GM18511 (cell line): ENCODE results near the gene OAF.

Experiments used
- ATAC-seq: cut with Tn5 transposase; IDR thresholded peaks from one replicate; pipeline ENCODE4 v1.9.1; 2021; ENCODE audit warnings: mild to moderate bottlenecking, moderate library complexity; ENCODE audit not compliant: unreplicated experiment

The OAF gene

DNA sequence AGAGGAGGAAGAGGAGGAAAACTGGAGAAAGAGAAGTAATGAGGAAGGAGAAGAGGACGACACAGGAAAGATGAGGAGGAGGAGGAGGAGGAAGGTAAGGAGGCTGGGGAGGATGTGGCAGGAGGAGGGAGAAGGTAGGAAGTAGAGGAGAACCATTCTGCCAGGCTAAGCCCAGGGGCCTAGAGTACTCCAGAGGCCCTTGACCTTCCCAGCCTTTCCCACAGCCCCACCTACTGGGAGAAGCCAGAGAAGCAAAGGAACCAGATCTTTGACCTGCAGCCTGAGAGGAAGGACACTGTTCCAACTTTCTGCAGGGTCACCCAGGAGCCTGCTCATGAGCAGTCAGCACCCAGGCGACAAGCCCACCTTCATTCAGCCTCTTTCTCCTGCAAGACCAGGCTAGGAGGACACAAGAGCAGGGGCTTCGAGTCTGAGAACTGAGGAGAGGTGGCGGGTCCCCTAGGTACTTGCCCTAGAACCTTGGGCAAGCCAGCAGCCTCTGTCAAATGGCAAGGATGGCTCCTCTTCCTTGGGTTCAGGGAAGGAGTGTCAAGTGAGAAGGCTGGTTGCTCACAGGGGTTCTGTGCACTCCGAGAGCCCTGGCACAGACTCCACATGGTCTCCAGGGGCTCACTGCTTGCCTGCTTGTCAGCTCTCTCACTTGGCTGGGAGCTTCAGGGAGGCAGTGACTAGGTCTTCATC, 27.9 kb upstream of the OAF start:
- no peak for ATAC-seq

DNA sequence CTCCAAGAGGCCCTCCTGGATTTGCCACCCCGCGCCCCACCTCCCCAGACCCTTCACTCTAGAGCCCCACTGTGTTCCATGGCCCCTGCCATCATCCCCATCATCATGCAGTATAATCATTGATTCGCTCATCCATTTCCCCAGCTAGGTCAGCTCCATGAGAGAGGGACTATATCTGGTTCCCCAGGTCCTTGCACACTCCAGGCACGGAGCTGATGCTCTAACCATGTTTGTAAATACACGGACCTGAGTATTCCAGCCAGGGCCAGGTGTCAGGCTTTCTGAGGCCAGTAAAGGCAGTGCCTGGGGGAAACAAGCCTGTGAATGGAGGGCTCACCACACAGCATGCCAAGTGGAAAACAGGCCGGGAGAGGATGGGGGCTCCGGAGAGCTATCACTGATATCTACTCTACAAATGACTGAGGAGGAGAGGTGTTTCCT, 27.1 kb upstream of the OAF start:
- ATAC-seq = no peak

DNA sequence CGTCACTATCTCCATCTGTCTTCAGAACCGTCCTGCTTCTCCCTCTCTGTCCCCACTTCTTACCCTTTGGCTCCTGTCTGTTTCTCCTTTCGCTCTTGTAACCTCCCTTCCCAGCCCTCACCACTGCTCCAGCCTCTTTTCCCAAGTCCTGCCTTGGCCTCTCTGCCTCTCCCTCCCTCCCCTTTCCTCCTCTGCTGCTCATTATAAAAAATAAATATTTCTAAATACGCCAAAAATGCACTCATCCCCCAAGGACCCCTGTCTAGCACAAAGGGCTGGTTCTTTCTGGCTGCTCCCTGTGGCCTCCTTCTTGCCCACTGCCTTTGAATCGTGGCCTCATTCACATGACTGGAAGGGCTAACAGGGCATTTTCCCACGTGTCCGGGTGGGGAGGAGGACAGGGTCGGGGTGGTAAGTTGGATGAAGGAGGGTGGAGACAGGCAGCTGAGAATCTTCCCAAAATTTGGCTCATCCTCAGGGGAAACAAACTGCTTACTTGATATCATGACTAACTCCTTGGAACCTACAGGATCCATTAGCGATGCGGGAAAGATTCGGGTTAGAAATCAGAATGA, 26.4 kb upstream of the OAF start:
- ATAC-seq = no peak

DNA sequence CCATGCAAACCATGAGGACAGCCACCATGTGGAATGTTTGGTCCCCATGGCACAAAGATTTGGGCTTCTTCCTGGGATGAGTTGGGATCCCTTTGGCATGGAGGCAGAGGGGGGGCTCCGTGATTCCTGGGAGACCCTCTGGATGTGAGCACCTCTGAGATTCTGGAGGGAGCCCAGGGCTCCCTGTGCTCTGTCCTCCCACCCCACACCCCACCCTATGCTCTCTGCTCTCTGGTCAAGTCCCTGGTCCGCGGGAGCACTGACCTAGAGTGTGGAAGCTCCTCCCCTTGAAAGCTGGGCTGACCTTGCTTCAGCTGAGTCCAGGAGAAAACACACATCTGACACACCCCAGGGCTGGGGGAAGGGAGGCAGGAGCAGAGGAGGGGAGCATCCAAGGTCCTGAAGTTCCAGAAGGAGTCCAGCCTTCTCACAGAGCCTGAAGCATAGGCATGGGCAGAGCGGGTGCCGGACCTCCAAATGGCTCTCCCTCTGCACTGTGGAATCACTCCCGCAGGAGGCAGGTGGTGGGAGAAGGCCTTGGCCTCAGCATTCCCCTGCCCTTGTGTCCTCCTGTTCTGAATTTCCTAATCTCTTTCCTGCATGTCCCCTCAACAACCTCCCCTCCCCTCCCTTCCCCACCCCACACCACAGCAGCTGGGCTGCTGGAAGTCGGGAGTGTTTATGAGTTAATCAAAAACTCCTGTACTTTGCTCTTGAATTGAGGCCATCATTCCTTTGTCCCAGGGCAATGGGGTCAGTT, 25.7 kb upstream of the OAF start:
- ATAC-seq = no peak

DNA sequence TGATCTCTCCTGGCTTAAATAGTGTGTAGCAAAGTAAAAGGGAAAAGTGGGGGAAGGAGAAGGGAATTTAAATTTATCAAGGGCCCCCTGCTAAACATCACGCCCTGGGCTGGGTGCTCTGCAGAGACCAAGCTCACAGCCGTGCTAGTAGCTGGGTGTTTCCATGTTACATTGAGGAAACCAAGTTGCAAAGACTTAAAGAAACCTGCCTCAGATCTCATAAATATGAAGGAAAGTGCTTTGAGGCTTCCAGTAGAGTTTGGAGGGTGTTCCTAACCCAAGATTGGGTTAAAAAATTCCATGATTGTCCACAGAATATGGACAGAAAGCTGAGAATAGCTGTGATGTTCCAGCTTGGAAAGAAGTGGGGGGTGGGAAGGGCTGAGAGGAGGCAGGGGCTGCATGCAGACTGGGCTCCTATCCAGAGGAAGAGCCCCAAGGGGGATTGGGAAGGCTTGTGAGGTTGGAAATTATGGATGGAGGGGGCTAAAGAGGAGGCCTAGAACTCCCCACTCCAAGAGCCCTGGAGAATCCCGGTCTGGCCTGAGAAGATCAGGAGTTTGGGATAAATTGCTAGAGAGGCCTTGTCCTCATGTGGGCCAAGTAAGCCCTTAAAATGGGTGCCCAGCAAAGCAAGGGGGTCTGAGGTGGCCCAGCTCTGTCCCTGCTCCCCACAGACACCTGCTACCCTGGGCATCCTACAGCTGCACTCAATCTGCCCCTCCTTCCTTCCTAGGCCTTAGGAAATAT, 25.0 kb upstream of the OAF start:
- no peak for ATAC-seq

DNA sequence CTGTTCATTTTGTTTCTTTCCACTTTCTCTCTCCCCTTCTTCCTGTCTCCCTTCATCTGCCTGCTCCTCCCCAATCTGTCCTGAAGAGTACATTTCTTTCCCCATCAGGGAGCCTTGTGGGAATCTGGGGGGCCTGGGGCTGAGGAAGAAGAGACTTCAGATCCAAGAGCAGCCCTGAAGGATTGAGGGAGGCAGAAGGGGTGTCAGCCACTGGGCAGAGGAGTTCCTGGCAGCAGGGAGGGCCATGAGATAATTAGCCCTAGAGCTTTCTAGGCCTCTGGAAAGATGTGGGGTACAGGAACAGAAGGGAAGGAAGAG, 24.4 kb upstream of the OAF start:
- no peak for ATAC-seq

DNA sequence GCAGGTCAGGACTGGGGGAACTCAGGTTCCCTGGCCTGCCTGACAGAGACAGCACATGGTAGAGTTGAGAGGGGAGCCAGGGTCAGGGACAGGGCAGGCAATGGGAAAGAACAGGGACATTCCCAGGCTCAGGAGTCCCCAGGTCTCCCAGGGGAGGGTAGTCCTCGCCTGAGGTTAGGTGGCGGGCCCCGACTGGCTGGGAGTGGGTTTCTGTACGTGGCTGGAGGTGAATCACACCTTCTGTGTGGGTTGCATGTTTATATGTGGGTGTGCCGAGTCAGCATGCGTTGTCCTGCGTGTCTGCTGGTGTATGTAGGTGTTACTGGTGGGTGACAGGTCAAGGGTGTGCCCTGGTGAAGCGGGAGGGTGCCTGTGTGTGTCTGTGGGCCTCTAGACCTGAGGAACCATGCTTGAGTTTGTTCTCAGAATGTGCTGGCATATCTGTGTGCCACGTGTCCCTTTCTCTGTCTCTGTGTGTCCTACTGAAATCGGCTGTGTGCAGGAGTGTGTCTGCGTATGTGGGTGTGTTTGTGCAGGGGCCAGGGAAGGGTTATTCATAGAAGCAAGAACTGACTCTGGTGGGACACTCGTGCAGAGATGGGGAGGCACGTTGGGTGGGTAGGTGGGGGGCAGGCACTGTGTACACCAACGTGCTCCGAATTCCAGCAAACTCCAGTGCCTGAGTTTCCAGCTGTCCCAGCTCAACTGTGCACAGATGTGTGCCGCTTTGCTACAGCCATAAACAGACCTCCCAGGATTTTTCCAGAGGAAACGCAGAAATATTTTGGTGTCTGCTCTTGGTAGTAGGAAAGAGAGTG, 23.8 kb upstream of the OAF start:
- peak; percentile 57 for ATAC-seq

DNA sequence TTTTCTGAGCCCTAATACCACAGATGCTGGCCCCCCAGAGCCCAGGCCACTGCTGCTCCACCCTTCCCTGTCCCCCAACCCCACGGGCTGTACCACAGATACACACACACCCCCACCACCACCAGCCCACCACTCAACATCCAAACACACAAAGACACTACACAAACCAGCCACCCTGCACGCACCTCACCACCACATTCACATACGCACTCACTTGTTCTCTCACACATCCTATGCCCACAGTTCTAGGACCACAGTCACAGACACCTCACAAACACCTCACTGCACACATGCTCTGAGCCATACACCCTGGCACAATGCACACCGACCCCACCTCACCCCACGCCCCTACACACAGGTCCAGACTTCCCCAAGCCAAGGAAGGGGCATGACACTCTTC, 22.5 kb upstream of the OAF start:
- ATAC-seq = no peak

DNA sequence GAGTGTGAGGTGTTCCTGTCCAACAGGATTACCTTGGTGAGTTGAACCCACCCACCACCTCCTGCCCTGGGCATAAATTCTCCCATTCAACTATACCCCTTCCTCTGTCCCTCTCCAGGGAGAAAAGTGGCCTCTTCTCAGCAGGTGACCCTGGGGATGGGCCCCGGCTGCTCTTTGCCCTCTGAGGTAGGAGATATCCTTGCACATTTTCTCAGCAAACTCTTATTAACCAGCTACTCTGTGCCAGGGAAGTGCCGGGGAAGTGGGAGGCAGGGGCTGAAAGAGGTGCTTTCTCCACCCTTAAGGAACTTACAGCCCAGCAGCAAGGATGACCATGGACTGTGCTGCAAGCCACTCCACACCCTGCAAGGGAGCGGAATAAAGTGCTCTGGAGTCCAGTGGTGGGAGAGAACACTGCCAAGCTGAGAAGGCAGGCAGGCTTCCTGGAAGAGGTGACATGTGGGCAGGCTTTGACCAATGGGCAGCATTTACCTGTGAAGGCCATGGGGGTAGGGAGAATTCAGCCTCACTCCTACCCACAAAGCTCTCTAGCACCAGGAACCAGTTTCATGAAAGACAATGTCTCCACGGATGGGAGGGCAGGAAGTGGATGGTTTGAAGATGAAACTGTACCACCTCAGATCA, 21.9 kb upstream of the OAF start:
- no peak for ATAC-seq

DNA sequence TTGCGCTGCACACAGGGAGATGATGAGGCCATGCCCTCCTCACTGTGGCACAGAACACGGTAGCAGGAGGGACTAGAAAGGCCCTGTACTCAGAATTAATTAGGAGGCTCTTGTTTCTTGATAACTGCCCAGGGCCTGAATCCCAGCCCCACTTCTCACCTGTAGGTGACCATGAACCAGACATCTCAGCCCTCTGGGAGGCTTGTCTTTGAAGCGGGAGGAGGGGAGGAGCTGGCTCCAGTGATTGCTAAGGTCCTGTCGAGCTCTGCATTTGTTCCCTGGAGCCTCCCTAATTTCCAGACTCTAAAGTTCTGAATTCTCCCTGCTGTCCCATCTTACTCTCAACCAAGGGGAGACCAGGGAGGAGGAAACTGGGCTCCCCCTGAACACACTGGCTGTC, 19.8 kb upstream of the OAF start:
- ATAC-seq = no peak

DNA sequence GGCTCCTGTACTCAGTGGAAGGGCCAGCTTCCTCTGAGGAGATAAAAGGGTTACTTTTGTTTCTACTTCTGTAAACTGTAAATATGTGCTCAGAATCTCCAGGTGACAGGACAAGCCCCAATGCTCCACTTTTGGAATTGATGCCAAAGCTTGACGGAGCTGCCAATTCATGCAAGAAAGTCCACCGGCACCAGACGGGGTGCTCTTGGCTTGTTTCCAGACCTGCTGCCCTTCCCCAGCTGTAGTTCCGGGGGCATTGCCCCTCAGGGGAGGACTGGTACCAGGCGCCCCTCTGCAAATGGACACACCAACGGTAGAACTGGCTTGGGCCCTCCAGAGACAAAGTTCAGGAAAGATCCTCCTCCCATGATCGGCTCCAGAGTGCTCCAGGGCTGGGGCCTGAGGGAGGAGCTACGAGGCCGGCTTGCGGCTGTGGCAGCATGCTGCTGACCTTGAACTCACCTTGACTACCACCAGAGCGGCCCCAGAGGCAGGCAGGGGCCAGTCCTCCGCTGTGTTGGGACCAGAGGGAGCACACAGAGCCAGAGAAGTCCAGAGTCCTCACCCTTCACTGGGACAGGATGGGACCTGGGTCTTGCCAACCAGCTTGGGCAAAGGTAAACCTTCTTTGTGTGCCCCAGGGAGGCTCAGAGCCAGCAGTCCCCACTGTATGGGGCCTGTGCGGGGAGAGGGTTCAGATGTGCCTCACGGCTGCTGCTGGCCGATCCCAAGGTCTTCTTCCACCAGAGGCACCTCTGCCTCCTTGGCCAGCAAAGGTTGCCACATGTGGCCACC, 17.8 kb upstream of the OAF start:
- no peak for ATAC-seq

DNA sequence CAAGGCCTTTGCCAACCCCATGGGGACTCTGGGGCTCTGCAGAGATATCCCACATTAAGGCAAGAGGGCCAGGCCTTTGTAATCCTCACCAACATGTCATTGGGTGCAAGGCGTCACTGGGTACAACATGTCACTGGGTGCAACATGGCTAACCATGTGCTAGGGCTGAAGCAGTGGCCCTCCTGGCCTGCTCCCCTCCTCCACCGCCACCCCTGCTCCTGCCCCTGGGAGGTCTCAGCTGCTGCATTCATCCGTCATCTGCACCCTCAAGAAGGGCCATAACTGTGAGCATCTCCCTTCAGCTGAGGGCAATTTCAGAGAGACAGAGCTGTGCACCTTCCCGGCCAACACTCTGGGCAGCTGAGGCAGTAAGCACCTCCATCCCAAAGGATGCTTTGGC, 16.7 kb upstream of the OAF start:
- ATAC-seq = no peak

DNA sequence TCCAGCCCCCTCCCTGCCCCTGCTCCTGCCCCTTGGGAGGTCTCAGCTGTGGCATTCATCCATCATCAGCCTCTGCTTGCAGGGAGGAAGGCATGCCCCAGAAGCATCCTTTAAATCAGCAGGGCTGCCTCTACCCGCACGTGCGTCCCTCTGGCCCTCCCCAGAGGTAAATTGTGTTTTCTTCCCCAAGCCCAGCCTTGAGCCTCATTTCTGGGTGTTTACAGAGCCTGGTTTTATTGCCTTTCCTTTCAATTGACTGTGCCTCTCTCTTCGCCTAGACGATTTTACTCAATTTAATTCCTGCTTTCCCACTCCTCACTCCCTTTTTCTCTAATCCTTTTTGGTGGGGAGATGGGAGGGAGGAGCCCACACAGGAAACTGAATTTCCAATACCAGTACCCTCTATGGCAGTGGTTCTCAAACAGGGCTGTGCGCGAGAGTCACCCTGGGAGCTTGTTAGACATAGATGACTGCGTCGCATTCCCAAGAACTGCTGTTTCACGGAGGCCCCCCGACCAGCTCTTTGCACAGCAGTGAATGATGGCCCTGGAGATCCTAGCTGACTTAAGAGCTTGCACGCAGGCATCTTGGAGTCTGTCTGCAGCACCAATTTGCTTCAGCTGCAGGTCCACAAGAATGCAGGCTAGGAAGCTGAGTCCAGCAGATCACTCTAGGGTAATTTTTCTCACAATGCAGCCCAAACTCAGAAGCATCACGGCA, 15.1 kb upstream of the OAF start:
- ATAC-seq = no peak

DNA sequence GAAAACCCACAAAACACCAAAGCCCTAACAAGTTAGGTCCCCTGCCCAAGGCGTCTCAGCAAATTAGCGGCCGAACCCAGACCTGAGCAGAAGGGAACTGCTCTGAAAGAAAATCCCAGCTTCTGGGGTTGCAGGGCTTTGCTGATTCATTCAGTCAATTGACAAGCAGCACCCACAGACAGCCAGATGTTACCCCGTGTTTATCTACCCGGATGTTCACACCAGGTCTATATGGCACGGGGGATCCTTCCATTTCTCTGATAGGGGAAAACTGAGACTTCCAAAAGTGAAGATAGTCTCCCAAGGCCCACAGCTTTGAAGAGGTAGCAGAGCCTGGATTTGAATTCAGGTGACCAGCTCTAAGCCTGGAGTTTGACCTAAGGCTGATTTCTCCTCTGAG, 14.0 kb upstream of the OAF start:
- ATAC-seq = no peak

DNA sequence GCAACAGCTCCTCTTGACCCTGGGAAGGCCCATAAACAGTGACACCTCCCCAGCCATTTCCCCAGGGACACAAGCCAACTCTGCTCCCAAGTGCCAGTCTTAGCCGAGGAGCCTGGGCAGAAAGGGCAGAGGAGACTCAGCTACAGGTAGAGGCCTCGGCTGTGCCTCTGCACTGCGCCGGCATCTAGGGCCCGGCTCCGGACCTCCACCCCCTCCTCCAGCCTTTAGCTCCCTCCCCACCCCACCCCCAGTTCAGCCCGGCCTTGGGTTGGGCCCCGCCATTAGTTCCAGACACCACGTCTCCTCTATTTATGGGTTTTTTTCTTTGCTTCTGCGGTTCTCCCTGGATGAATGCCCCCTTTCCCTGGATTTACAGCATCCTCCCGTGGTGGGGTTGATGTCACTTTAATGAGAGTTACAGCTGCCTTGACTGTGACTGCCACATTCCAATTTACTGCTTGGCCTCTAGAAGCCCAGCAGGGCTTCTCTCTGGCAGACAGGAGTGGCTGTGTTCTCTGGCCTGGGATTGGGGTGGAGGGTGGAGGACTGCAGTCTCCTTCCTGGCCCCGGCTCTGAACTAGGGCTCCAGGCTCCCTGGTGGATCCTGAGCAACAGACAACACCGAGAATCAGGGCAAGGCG, 13.5 kb upstream of the OAF start:
- no peak for ATAC-seq

DNA sequence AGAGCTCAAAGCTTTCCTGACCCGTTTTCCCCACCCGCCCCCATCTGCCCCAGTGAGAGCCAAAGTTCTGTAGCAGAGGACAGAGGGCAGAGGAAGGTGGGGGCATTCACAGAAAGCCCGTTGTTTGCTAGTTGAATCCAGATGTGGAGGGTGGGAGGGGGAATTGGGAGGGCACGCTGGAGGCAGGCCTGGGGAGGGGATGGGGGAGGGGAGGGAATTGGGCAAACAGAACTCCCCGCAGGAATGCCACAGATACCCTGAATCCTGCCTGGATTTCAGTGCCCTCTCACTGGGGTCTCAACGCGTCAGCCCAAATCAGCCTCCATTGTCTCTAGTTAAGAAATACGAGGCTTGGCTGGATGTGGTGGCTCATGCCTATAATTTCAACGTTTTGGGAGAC, 12.9 kb upstream of the OAF start:
- ATAC-seq = no peak

DNA sequence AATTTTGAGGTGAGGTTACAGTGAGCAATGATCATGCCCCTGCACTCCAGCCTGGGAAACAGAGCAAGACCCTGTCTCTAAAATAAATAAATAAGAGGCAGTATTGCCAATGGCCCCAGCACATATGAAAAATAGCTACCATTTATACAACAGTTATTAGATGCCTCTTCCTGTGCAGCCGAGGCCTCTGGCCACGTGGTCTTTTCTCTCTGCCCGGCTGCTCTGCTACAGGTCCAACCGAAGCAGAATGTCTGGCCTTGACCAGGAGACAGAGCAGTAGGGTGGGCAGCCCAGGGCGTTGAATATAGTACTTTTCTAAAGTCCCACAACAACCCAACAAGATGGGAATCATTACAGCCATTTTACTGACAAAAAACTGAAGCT, 12.4 kb upstream of the OAF start:
- no peak for ATAC-seq

DNA sequence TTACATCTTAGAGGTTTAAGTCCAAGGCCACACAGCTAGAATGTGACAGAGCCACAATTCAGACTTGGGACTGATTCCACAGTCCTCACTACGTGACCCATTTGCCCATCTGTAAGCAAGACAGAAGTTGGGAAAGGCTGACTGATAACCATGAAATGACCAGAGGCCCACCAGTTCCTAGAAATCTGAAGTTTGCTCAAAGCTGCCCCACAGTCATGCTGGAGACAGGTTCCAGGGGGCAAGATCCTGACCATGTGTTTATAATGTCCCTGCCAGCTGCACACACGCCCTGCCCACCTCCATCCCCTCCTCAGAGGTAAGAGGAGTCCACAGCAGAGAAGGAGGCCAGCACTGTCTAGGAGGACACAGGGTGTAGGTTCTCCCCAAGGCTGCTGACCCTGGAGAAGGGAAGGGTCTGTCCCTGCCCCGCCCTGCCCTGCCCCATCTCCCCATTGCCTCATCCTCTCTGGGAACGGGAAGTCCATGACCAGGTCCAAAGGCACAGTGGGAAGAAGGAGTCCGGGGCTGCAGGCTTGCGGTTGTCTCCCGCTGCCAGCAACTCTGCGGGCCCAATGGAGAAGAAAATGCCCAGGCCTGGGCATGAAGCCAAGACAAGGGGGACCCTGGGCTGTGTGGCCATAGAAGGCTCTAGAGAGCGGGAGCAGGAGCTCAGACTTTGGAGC, 11.9 kb upstream of the OAF start:
- no peak for ATAC-seq
